Measurements from ENCODE around the gene NEDD4L.

Gene NEDD4L

DNA sequence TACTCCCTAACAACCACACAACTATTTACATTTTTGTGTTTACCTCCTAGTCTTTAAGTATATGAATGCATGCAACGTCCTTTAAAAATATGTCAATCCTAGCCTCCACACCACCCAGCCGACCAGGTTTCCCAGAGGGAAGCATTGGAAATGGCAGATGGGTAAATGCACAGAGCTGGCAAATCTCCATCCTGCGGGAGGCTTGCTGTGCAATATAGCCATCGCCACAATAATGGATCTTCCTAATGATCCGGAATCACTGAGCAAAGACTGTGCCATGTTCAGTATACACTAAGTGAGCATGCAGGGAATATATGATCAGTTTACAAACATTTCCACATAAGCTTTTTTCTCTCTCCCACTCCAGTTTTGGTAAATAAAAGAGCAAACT lies 131.8 kb downstream of the NEDD4L start:
- in situ Hi-C loops (cut with MboI; ENCODE audit: low pct_unique_long_range_greater_than_20kb, low sequenced_read_pairs, unreplicated experiment), result no loop called here
- DNase-seq (ENCODE audit: low spot score), result no peak
- TF ChIP-seq, protein P1, sequence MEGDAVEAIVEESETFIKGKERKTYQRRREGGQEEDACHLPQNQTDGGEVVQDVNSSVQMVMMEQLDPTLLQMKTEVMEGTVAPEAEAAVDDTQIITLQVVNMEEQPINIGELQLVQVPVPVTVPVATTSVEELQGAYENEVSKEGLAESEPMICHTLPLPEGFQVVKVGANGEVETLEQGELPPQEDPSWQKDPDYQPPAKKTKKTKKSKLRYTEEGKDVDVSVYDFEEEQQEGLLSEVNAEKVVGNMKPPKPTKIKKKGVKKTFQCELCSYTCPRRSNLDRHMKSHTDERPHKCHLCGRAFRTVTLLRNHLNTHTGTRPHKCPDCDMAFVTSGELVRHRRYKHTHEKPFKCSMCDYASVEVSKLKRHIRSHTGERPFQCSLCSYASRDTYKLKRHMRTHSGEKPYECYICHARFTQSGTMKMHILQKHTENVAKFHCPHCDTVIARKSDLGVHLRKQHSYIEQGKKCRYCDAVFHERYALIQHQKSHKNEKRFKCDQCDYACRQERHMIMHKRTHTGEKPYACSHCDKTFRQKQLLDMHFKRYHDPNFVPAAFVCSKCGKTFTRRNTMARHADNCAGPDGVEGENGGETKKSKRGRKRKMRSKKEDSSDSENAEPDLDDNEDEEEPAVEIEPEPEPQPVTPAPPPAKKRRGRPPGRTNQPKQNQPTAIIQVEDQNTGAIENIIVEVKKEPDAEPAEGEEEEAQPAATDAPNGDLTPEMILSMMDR (IDR thresholded peaks at IDR 0.05; ENCODE audit: extremely low read depth, insufficient read depth, missing control alignments), result no peak

DNA sequence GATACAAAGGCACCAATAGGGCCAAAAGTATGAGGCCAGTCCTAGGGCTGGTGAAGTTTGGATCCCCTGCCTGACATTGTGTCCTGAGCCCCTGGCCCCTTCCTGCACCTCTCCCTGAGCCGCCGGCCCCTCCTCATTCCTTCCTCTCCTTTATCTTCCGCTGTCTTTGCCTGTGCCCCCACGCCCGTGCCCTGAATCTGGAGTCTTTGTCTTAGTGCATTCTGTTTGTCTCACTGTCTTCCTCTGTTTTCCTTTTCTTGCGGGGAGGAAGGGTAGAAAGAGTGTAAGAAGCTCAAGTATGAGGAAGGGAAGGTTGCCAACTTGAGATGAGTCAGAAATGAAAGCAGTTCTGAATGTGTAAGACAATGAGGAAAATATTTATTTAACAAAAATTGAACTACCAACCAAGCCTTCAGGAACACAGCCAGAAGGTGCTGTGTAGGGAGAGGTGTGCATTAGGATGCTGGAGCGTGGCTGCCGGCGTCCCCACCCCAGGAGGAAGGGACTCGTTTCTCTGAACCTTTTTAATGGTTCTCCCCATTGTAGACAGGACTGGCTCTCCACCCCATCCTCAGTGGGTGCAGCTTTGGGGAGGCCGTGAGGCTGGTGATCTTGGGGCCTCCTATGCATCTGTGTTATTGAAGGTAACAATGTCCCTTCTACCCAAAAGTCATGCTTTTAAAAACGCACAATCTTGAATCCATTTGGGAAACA lies 133.1 kb downstream of the NEDD4L start:
- DNase-seq (ENCODE audit: low spot score), result no peak

DNA sequence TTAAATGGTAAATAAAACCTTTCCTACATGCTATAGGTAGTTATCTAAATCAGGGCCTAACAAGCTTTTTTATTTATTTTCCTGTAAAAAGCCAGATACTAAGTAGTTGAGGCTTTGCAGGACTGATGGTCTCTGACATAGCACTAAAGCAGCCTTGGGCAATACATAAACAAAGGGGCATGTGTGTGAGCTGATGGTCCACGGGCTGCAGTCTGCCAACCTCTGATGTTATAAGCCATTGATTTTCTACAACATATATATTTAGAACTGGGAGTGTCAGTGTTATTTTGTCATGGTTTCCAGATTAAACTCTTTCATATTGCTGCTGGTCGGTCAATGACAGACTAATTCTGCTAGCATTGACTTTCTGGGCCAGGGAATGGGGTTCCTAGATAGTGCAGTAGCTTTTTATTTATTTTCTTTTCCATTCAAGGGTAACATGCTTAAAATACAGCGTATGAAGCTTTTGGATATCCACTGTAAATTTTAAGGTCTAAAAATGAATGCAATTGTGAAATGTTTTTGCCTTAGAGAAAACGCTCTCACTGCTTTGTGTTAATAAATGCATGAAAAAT lies 134.0 kb downstream of the NEDD4L start:
- DNase-seq (ENCODE audit: low spot score), result no peak
- TF ChIP-seq, protein P1 (IDR thresholded peaks at IDR 0.05; ENCODE audit: extremely low read depth, insufficient read depth, missing control alignments), result no peak
- in situ Hi-C loops (cut with MboI; ENCODE audit: low pct_unique_long_range_greater_than_20kb, low sequenced_read_pairs, unreplicated experiment), result no loop called here

More for the DNA sequence above, 133.1 kb downstream of the NEDD4L start:
- in situ Hi-C loops (cut with MboI; ENCODE audit: low pct_unique_long_range_greater_than_20kb, low sequenced_read_pairs, unreplicated experiment), result no loop called here
- TF ChIP-seq, protein P1 (IDR thresholded peaks at IDR 0.05; ENCODE audit: extremely low read depth, insufficient read depth, missing control alignments), result no peak

DNA sequence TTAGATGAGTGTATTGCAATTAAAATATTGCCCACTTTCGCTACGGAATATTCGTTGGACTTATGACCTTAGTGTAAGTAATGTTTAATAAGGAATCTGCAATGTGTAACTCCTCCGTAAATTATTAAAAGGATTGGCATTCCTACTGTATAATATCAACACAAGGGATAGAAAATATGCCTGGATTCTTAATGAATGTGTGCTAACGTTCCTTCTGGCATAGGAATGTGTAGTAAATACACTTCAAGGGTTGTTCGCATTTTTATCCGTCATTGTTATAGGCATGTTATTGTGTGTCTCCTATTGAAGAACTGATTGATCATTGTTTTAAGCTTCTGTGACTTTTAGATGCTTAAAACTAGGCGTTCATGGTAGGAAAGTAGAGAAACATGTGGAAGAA lies 134.5 kb downstream of the NEDD4L start:
- no peak for DNase-seq (ENCODE audit: low spot score)
- TF ChIP-seq, protein P1 (IDR thresholded peaks at IDR 0.05; ENCODE audit: extremely low read depth, insufficient read depth, missing control alignments), result no peak
- in situ Hi-C loops (cut with MboI; ENCODE audit: low pct_unique_long_range_greater_than_20kb, low sequenced_read_pairs, unreplicated experiment), result no loop called here

DNA sequence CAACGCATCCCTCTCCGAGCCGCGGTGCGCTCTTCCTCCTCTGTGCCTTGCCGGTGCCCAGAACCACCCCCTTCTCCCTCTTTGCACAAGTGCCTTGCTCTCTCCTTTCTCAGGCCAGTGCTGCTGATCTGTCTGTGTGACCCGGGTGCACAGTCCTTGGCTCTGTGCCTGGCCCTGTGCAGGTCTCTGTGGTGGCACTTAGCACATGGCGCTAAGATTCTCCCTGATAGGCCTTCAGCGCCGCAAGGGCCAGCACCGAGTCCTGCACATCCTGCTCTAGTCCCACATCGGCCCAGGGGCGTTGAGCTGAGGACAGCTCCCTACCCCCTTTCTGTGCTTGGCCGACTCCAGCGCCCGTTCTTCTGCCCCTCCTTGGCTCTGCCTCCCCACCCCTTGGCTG lies 136.1 kb downstream of the NEDD4L start:
- TF ChIP-seq, protein P1 (IDR thresholded peaks at IDR 0.05; ENCODE audit: extremely low read depth, insufficient read depth, missing control alignments), result peak; percentile 1
- in situ Hi-C loops (cut with MboI; ENCODE audit: low pct_unique_long_range_greater_than_20kb, low sequenced_read_pairs, unreplicated experiment), result no loop called here
- DNase-seq (ENCODE audit: low spot score), result no peak

DNA sequence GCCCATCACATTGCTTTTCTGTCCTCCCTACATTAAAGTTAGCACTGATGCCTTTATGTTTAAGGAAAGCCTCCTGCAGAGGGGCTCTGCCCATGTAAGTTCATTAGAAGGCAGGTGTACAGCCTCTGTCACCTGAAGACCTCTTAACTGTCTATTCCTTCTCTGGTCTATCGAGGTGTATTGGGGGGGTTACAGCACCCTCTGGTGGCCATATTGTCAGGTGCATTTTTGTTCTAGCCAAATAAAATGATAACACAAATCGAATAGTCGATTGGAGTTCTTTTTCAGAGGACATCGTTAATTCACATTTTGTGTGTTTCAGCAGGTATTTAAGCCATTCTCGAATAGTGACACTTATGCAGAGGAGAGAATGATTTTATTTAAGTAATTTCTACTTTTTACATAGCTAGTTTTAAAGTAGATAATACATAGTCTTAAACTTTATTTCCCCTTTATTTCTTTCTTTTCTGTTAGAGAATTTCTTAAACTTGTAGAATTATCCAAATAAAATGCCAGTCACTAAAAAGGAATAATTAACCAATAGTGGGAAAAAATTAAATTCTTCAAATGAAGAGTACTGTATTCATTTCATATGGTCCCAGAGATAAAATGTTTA lies 136.8 kb downstream of the NEDD4L start:
- in situ Hi-C loops (cut with MboI; ENCODE audit: low pct_unique_long_range_greater_than_20kb, low sequenced_read_pairs, unreplicated experiment), result no loop called here
- peak; percentile 77 for DNase-seq (ENCODE audit: low spot score)
- TF ChIP-seq, protein P1 (IDR thresholded peaks at IDR 0.05; ENCODE audit: extremely low read depth, insufficient read depth, missing control alignments), result peak; percentile 74

All from GM13977 (cell line).